ENCODE results near the gene EML5.

The EML5 gene

GRCh38 chr14:88621100-88621499 lies 171.7 kb downstream of the EML5 start:
- in situ Hi-C loops (cut with HindIII; ENCODE audit: low sequenced_read_pairs): loop anchor here (25.0 kb wide), 1 partner anchor 241 kb away; no protein-coding TSS in a partner anchor
- TF ChIP-seq, protein P1, sequence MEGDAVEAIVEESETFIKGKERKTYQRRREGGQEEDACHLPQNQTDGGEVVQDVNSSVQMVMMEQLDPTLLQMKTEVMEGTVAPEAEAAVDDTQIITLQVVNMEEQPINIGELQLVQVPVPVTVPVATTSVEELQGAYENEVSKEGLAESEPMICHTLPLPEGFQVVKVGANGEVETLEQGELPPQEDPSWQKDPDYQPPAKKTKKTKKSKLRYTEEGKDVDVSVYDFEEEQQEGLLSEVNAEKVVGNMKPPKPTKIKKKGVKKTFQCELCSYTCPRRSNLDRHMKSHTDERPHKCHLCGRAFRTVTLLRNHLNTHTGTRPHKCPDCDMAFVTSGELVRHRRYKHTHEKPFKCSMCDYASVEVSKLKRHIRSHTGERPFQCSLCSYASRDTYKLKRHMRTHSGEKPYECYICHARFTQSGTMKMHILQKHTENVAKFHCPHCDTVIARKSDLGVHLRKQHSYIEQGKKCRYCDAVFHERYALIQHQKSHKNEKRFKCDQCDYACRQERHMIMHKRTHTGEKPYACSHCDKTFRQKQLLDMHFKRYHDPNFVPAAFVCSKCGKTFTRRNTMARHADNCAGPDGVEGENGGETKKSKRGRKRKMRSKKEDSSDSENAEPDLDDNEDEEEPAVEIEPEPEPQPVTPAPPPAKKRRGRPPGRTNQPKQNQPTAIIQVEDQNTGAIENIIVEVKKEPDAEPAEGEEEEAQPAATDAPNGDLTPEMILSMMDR (IDR thresholded peaks at IDR 0.05; ENCODE audit: low read depth, low read length, missing control alignments): no peak
- H3K4me3 ChIP-seq (ENCODE audit: low read depth, low read length): no peak overlapping the region
- no peak for DNase-seq (ENCODE audit: low read depth)

DNA sequence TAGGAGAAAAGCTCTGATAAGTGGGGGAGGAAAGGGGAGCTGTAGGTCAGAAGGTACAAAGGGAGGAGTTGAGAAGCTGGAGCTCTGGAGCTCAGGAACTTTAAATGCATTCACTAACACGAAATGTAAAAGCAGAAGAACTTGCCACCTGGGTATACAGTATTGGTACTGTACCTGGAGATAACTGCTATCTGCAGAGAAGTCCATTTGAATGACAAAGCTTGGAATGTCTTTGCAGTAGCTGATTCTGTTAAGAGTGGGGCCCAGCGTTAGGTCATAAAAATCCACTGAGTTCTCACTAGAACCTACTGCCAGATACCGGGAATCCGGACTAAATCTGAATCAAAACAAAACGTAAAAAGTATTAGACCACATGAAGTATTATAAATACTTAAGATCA lies 174.3 kb downstream of the EML5 start:
- in situ Hi-C loops (cut with HindIII; ENCODE audit: low sequenced_read_pairs): loop anchor here (25.0 kb wide), 1 partner anchor 244 kb away; no protein-coding TSS in a partner anchor
- TF ChIP-seq, protein P1 (IDR thresholded peaks at IDR 0.05; ENCODE audit: low read depth, low read length, missing control alignments): no peak
- DNase-seq (ENCODE audit: low read depth): no peak
- no peak overlapping the region for H3K4me3 ChIP-seq (ENCODE audit: low read depth, low read length)

DNA sequence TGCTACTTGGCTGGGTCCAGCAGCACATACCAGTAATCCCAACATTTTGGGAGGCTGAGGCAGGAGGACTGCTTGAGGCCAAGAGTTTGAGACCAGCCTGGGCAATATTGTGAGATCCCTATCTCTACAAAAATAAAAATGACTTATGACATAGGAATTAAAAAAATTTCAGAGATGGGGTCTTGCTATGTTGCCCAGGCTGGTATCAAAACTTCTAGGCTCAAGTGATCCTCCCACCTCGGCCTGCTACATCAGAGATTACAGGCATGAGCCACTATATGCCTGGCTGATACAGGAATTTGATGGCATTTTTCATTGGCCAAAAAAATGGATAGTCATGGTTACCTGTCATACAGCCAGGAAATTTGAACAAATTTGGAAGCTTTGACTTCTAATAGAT lies 175.3 kb downstream of the EML5 start:
- DNase-seq (ENCODE audit: low read depth): no peak
- TF ChIP-seq, protein P1 (IDR thresholded peaks at IDR 0.05; ENCODE audit: low read depth, low read length, missing control alignments): no peak
- in situ Hi-C loops (cut with HindIII; ENCODE audit: low sequenced_read_pairs): loop anchor here (25.0 kb wide), 1 partner anchor 245 kb away; no protein-coding TSS in a partner anchor
- no peak overlapping the region for H3K4me3 ChIP-seq (ENCODE audit: low read depth, low read length)

DNA sequence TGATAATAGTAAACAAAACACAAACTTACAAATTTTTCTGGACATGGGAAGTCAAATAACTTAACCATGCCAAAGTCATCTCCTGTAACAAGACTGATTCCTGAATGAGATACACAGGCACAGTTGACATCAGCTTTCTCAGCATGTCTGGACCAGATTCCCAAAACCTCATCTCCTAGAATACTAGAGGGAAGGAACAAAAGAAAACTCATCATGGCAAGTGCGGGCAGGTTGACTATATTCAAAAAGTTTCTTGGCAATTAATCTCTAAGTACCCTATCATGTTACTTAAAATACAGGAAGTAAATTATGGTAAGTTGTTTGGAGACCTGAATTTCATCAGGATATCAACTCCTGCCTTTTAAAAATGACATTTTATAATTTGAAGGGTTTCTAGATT lies 176.1 kb downstream of the EML5 start:
- in situ Hi-C loops (cut with HindIII; ENCODE audit: low sequenced_read_pairs): loop anchor here (25.0 kb wide), 1 partner anchor 246 kb away; no protein-coding TSS in a partner anchor
- no peak for DNase-seq (ENCODE audit: low read depth)
- H3K4me3 ChIP-seq (ENCODE audit: low read depth, low read length): no peak overlapping the region
- TF ChIP-seq, protein P1 (IDR thresholded peaks at IDR 0.05; ENCODE audit: low read depth, low read length, missing control alignments): no peak

DNA sequence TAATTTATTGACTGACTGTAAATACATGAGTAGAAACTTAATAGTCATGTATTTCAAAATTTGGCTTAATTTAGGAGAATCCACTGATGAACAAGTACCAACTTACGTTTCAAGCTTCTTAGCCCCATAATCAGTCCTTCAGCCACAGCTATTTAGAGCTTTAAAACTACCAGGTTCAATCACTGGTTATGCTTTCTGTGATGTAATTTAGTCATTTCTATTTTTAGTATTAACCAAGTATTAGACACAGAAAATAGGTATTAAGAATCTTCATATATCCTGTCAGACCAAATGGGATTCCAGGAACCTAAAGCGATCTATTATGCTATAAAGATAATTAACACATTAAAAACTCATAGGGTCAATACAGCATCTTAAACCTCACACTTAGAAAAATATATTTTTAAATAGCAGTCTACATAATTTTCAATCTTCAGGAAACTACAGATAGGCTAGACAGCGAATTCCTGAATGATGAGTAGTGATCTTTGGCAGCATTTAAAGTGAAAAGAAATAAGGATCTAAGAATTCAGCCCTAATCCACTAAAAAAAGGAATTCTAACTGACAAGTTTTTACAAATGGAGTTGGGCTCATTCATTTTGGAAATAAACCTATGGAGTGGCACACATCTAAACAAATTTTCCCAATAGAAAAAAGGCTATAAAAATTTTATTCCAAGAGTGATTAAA lies 178.4 kb downstream of the EML5 start:
- peak; percentile 49 for DNase-seq (ENCODE audit: low read depth)
- H3K4me3 ChIP-seq (ENCODE audit: low read depth, low read length): no peak overlapping the region
- TF ChIP-seq, protein P1 (IDR thresholded peaks at IDR 0.05; ENCODE audit: low read depth, low read length, missing control alignments): no peak
- in situ Hi-C loops (cut with HindIII; ENCODE audit: low sequenced_read_pairs): loop anchor here (25.0 kb wide), 1 partner anchor 248 kb away; no protein-coding TSS in a partner anchor

DNA sequence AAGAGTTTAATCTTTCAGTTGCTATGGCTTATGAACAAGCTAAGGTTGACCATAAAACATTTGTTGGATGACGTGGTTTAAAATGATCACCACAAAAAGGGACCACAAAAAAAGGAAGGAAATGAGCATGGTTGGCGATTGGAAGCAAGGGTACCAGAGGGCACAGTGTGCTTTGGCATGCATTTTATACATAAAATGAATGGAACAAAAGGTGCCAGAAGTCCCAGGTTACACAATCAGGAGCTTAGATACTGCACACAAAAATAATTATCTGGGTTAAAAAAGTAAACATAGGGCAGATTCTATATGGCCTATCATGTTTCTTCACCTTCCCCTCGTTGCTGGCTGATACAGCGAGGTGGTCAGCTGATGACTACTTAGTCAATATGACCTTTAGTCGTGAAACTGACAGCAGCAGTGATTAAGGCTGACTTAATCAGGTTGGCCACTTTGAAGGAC lies 179.2 kb downstream of the EML5 start:
- no peak overlapping the region for H3K4me3 ChIP-seq (ENCODE audit: low read depth, low read length)
- TF ChIP-seq, protein P1 (IDR thresholded peaks at IDR 0.05; ENCODE audit: low read depth, low read length, missing control alignments): no peak
- in situ Hi-C loops (cut with HindIII; ENCODE audit: low sequenced_read_pairs): loop anchor here (25.0 kb wide), 1 partner anchor 249 kb away; no protein-coding TSS in a partner anchor
- peak; percentile 83 for DNase-seq (ENCODE audit: low read depth)

Measured in astrocyte of the cerebellum (primary cell).